ENCODE results near the gene INPP5F. TPM values are rescaled to one million over a fixed set of nuclear protein-coding genes. Genes with fewer than 3 reads are reported as not detected.

The INPP5F gene
- total and polyA plus RNA-seq, 10 of the 15 experiments (the other 5 are each of a cell fraction or from before 2014, with no cell fraction given): 6.0 to 49.3 (median 34.3) TPM

DNA sequence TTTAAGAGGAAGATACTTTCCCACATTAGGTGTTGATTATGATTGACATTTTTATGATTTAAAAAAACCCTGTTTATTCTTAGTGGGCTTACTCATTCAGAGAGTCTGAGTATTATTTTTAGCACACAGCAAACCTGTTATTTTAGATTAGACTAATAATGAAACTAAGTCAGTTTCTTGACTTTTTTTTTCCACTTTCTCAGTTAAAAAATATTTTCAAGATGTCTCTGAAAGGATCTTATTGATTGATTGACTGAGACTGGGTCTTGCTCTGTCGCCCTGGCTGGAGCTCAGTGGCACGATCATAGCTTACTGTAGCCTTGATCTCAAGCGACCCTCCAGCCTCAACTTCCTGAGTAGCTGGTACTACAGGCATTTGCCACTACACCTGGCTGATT, 20.4 kb upstream of the INPP5F start (continued):
- TF ChIP-seq, protein P1, sequence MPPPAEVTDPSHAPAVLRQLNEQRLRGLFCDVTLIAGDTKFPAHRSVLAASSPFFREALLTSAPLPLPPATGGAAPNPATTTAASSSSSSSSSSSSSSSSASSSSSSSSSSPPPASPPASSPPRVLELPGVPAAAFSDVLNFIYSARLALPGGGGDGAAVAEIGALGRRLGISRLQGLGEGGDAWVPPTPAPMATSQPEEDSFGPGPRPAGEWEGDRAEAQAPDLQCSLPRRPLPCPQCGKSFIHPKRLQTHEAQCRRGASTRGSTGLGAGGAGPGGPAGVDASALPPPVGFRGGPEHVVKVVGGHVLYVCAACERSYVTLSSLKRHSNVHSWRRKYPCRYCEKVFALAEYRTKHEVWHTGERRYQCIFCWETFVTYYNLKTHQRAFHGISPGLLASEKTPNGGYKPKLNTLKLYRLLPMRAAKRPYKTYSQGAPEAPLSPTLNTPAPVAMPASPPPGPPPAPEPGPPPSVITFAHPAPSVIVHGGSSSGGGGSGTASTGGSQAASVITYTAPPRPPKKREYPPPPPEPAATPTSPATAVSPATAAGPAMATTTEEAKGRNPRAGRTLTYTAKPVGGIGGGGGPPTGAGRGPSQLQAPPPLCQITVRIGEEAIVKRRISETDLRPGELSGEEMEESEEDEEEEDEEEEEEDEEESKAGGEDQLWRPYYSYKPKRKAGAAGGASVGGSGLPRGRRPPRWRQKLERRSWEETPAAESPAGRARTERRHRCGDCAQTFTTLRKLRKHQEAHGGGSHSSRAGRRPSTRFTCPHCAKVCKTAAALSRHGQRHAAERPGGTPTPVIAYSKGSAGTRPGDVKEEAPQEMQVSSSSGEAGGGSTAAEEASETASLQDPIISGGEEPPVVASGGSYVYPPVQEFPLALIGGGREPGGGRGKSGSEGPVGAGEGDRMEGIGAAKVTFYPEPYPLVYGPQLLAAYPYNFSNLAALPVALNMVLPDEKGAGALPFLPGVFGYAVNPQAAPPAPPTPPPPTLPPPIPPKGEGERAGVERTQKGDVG (CRISPR knock-in tag; IDR thresholded peaks at IDR 0.05): no peak
- TF ChIP-seq, protein P2, sequence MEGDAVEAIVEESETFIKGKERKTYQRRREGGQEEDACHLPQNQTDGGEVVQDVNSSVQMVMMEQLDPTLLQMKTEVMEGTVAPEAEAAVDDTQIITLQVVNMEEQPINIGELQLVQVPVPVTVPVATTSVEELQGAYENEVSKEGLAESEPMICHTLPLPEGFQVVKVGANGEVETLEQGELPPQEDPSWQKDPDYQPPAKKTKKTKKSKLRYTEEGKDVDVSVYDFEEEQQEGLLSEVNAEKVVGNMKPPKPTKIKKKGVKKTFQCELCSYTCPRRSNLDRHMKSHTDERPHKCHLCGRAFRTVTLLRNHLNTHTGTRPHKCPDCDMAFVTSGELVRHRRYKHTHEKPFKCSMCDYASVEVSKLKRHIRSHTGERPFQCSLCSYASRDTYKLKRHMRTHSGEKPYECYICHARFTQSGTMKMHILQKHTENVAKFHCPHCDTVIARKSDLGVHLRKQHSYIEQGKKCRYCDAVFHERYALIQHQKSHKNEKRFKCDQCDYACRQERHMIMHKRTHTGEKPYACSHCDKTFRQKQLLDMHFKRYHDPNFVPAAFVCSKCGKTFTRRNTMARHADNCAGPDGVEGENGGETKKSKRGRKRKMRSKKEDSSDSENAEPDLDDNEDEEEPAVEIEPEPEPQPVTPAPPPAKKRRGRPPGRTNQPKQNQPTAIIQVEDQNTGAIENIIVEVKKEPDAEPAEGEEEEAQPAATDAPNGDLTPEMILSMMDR (IDR thresholded peaks at IDR 0.05 in 2 of 3, conservative IDR thresholded peaks at IDR 0.05 in 1 of 3; ENCODE audit: control insufficient read depth in 2 of 3, extremely low read depth in 1 of 3, insufficient read depth in 1 of 3, low read depth in 3 of 3, low read length in 3 of 3): no peak
- TF ChIP-seq CHD4 (IDR thresholded peaks at IDR 0.05) (no peak), PAX5 (IDR thresholded peaks at IDR 0.05; ENCODE audit: borderline replicate concordance, low read depth, low read length) (peak; percentile 36; the same call in 1 of the 2 replicates), ZNF207 (IDR thresholded peaks at IDR 0.05; ENCODE audit: borderline replicate concordance) (no peak; the same call in 1 of the 2 replicates), HCFC1 (IDR thresholded peaks at IDR 0.05; ENCODE audit: low read length) (no peak), IKZF1 (conservative IDR thresholded peaks at IDR 0.05) (peak; percentile 77), NR2F1 (conservative IDR thresholded peaks at IDR 0.05) (peak; percentile 96), ZNF217 (IDR thresholded peaks at IDR 0.05) (peak; percentile 88), RAD21 (IDR thresholded peaks at IDR 0.05; ENCODE audit: insufficient read depth, low read depth, low read length) (no peak), BACH1 (IDR thresholded peaks at IDR 0.05; ENCODE audit: borderline replicate concordance) (peak; percentile 84; the same call in 1 of the 2 replicates), NFYB (IDR thresholded peaks at IDR 0.05; ENCODE audit: insufficient read depth, low read depth, low read length) (no peak), IRF4 (IDR thresholded peaks at IDR 0.05; ENCODE audit: low read depth, low read length) (peak; percentile 92), FOS (IDR thresholded peaks at IDR 0.05; ENCODE audit: borderline replicate concordance, extremely low read depth, insufficient read length) (no peak)
- TF ChIP-seq, protein P3, sequence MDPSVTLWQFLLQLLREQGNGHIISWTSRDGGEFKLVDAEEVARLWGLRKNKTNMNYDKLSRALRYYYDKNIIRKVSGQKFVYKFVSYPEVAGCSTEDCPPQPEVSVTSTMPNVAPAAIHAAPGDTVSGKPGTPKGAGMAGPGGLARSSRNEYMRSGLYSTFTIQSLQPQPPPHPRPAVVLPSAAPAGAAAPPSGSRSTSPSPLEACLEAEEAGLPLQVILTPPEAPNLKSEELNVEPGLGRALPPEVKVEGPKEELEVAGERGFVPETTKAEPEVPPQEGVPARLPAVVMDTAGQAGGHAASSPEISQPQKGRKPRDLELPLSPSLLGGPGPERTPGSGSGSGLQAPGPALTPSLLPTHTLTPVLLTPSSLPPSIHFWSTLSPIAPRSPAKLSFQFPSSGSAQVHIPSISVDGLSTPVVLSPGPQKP (IDR thresholded peaks at IDR 0.05; ENCODE audit: low read depth, low read length): no peak
- TF ChIP-seq, protein P4, sequence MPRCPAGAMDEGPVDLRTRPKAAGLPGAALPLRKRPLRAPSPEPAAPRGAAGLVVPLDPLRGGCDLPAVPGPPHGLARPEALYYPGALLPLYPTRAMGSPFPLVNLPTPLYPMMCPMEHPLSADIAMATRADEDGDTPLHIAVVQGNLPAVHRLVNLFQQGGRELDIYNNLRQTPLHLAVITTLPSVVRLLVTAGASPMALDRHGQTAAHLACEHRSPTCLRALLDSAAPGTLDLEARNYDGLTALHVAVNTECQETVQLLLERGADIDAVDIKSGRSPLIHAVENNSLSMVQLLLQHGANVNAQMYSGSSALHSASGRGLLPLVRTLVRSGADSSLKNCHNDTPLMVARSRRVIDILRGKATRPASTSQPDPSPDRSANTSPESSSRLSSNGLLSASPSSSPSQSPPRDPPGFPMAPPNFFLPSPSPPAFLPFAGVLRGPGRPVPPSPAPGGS (IDR thresholded peaks at IDR 0.05; ENCODE audit: borderline replicate concordance, insufficient read depth, low read depth, low read length, poor library complexity, severe bottlenecking): peak; percentile 80
- TF ChIP-seq, protein P5, sequence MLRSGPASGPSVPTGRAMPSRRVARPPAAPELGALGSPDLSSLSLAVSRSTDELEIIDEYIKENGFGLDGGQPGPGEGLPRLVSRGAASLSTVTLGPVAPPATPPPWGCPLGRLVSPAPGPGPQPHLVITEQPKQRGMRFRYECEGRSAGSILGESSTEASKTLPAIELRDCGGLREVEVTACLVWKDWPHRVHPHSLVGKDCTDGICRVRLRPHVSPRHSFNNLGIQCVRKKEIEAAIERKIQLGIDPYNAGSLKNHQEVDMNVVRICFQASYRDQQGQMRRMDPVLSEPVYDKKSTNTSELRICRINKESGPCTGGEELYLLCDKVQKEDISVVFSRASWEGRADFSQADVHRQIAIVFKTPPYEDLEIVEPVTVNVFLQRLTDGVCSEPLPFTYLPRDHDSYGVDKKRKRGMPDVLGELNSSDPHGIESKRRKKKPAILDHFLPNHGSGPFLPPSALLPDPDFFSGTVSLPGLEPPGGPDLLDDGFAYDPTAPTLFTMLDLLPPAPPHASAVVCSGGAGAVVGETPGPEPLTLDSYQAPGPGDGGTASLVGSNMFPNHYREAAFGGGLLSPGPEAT (IDR thresholded peaks at IDR 0.05; ENCODE audit: low read depth): peak; percentile 94
- TF ChIP-seq, protein P6, sequence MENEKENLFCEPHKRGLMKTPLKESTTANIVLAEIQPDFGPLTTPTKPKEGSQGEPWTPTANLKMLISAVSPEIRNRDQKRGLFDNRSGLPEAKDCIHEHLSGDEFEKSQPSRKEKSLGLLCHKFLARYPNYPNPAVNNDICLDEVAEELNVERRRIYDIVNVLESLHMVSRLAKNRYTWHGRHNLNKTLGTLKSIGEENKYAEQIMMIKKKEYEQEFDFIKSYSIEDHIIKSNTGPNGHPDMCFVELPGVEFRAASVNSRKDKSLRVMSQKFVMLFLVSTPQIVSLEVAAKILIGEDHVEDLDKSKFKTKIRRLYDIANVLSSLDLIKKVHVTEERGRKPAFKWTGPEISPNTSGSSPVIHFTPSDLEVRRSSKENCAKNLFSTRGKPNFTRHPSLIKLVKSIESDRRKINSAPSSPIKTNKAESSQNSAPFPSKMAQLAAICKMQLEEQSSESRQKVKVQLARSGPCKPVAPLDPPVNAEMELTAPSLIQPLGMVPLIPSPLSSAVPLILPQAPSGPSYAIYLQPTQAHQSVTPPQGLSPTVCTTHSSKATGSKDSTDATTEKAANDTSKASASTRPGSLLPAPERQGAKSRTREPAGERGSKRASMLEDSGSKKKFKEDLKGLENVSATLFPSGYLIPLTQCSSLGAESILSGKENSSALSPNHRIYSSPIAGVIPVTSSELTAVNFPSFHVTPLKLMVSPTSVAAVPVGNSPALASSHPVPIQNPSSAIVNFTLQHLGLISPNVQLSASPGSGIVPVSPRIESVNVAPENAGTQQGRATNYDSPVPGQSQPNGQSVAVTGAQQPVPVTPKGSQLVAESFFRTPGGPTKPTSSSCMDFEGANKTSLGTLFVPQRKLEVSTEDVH (IDR thresholded peaks at IDR 0.05; ENCODE audit: low read depth, partially characterized antibody): peak; percentile 62
